HG02852 (cell line): ENCODE measurements around the gene HHIPL2.

Source experiments
- ATAC-seq: cut with Tn5 transposase; IDR thresholded peaks from one replicate; pipeline ENCODE4 v1.9.1; 2021; ENCODE audit warnings: mild to moderate bottlenecking, moderate library complexity; ENCODE audit not compliant: unreplicated experiment

HHIPL2 gene

GRCh38 chr1:222547944-222548671, at the start of gene HHIPL2:
Gene HHIPL2 (minus strand): TSS chr1:222548104. CDS start chr1:222548044, 60 bp downstream.
- ATAC-seq, result no peak

GRCh38 chr1:222596696-222597095, 48.8 kb upstream of the HHIPL2 start:
- no peak for ATAC-seq

- ATAC-seq, result no peak
Measured at GRCh38 chr1:222594789-222595188, 46.9 kb upstream of the HHIPL2 start.

GRCh38 chr1:222592171-222592570, 44.3 kb upstream of the HHIPL2 start:
- ATAC-seq, result no peak

DNA sequence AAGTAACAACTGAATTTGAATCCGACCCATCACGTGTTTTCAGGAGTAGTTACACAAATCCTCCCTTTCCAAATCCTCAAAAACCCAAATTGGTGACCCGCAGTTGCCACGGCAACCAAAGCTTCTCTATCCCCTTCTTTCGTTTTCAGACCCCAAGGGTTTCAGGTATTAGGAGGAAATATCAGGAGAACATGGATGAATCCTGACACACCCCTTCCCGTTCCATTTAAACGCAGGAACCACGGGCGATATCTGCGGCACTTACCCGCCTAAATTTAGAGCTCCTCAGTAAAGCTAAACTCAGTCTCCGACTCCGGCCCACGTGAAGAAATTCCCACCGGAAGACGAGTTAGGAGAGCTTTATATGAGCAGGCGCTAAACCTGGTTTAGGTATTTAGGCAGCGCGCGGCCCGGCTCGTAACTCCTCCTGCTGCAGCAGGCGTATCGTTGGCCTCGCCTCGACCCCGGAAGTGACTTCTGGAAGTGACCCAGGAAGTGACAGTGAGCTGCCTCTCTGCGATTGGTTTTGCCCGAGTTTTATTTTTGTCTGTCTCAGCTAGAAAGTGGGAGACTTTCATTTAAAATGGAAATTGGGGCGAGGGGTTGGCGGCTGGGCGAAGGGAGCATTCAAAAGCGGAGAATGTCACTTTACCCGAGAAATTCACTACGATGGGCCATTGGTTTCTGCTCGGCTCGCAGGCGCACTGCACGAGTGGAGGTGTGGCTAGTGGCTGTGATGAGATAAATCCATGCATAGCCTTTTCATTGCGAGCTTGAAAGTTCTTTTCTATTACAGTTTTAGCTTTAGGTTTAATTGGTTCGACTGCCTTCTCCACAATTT, 41.8 kb upstream of the HHIPL2 start, which contains the start of gene TAF1A:
Gene TAF1A (minus strand): TSS at position 472 of the 841 bp plus-strand sequence.
- ATAC-seq, result peak; percentile 100

GRCh38 chr1:222588135-222588534, 40.2 kb upstream of the HHIPL2 start:
- no peak for ATAC-seq

DNA sequence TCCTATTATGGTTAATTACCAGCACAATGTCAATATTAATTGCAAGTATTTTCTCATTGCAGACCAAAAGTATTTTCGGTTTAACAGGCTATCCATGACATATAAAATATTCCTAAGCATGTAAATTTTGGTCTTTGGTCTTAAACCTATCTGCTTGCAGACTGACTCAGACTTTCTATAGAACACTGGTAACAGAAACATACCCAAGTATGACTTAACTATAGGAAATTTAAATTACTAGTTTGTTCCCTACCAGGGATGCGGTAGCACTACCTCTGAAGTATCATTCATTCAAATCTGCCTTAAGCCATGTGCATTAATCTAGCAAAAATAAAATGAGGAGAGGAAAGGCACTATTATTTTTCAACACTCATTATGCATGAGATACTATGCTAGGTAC, 38.9 kb upstream of the HHIPL2 start:
- no peak for ATAC-seq

GRCh38 chr1:222583079-222583478, 35.2 kb upstream of the HHIPL2 start:
- ATAC-seq, result peak; percentile 86

DNA sequence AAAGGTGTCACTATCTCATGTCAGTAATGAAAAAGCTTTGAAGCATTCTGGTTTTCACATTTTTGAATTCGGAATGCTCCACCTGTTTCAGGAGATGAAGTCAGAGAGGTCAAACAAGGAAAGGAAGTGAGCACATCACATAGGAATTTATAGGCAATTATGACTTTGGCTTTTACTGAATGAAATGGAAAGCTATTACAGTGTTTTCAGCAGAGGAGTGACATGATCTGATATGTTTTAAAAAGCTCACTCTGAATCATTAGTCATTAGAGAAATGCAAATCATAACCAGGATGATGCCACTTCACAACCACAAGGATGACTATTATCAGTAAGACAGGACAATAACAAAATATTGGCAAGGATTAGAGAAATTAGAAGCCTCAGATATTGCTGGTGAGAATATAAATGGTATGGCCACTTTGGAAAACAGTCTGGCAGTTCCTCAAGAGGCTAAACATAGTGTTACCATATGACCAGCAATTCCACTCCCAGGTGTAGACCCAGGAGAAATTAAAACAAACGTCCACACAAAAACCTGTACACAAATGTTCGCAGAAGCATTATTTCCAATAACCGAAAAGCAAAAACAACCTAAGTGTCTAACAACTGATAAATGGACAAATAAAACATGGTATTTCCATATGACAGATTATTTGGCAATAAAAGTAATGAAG, 34.3 kb upstream of the HHIPL2 start:
- ATAC-seq, result peak; percentile 48

DNA sequence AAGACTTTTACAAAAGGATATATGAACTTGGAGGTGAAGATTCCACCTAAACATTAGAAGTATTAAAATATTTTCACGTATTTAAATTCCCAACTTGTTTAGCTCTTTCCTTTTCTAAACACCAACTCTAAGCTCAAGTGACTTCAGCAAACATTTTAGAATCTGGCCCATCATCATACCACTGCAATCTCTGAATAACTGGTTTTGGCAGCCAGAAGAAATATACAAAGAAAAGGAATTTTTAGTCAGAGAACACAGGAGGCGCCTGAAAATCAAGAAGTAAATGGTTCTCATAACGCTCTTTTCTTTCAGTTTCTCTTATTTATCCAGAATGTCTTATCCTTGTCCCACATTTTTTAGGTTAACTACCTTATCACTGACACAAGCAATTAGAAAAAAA, 31.4 kb upstream of the HHIPL2 start:
- no peak for ATAC-seq

- no peak for ATAC-seq
Measured at GRCh38 chr1:222570837-222571236, 22.9 kb upstream of the HHIPL2 start.

DNA sequence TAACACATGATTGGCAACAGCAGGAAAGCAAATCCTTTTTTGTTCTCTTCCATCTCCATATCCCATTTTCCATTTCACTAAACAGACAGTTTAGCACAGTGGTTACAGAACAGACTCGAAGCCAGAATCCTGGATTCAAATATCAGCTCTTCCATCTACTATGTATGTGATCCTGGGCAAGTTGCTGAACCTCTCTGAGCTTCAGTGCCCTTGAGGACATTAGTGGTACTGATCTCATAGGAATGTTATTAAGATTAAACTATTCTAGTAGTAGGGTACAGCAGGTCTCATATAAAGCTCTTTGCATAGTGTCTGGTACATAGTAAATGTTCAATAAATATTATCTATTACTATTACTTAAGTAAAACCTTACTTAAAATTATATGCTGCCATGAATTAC, 13.8 kb upstream of the HHIPL2 start:
- ATAC-seq, result no peak

DNA sequence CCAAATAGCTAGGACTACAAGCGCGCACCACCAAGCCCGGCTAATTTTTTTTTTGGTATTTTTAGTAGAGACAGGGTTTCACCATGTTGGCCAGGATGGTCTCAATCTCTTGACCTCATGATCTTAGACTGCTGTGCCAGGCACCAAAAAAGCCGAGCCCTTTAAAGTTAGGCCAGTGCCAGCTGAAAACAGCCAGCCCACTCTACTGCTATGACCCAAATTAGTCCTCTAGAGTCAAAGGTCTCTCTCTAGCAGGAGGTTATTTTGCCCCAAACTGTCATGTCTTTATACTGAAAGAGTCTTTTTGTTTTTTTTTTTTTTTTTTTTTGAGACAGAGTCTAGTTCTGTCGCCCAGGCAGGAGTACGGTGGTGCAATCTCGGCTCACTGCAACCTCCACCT, 9.7 kb upstream of the HHIPL2 start:
- ATAC-seq, result no peak

GRCh38 chr1:222557148-222557547, 9.2 kb upstream of the HHIPL2 start:
- ATAC-seq, result no peak

- no peak for ATAC-seq
Measured at GRCh38 chr1:222555992-222556615, 8.2 kb upstream of the HHIPL2 start.

GRCh38 chr1:222554177-222554576, 6.3 kb upstream of the HHIPL2 start:
- ATAC-seq, result no peak

- no peak for ATAC-seq
Measured at GRCh38 chr1:222552882-222553281, 5.0 kb upstream of the HHIPL2 start.

DNA sequence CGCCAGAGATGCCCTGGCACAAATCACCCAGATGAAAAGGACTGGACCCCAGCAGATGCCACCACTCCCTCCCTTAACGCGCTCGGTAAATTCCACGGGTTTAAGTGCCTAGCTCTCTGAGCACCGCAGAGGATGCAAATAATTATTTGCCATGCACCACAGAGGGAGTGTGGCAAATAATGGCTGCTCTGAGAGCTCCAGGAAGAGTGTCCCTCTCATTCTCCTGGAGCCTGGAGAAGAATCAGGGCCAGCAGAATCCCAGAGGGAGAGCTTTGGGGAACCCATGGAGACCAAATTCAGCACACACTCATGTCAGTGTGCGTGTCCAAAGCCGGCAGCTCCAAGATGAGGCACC, 667 bp downstream of the HHIPL2 start:
- ATAC-seq, result no peak

DNA sequence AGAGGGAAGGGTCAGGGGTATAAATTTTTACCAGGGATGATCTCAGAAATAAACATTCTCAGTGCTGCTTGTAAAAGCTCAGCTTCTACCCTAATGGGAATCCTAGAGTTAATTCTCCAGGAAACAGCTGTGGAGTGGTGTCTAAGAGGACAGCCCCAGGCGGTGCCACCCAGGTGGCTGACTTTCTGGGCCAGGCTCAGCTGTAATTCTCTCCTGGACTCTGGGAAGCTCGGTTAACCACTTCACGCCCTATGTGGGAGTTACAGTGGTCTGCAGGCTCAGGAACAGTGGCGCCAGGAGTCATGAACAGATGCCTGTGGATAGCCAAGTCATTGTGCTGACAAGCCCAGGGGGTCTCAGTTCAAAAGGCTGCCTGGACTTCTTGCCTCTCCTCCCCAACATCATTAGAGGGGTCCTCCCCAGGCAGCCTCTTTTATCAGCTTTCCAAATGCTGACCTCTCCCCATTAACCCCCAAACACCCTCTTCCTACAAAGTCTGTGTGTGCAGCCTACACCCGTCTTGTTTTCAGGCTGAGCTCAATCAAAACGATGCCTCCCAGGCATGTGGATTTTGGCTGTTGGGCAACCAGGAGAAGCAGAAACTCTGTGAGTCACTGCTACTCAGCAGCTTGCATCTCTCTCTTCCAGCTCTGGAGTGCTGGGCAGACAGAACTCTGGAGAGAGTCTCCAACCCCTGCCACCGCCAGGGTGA, 1.2 kb downstream of the HHIPL2 start:
- no peak for ATAC-seq

- ATAC-seq, result no peak
Measured at GRCh38 chr1:222546091-222546490, 1.8 kb downstream of the HHIPL2 start.

DNA sequence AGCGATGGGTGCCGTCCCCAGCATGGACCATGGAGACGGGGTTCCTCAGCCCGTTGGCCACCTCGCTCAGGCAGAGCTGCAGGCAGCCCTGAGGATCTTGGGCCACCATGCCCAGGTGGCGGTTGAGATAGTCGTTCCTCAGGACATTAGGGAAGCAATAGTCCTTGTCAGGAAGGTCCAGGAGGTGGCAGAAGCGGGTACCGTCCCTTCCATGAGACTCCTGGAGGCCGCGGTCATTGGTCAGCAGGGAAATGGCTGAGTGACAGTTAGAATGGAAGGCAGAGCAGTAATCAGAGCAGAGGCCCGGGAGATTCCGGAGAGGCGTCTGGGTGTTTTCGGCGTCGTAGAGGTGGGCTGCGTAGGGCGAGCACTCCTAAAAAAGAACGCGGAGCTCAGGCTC, 4.1 kb downstream of the HHIPL2 start:
- no peak for ATAC-seq
